ENCODE data around the gene UNC13D.

The UNC13D gene

DNA sequence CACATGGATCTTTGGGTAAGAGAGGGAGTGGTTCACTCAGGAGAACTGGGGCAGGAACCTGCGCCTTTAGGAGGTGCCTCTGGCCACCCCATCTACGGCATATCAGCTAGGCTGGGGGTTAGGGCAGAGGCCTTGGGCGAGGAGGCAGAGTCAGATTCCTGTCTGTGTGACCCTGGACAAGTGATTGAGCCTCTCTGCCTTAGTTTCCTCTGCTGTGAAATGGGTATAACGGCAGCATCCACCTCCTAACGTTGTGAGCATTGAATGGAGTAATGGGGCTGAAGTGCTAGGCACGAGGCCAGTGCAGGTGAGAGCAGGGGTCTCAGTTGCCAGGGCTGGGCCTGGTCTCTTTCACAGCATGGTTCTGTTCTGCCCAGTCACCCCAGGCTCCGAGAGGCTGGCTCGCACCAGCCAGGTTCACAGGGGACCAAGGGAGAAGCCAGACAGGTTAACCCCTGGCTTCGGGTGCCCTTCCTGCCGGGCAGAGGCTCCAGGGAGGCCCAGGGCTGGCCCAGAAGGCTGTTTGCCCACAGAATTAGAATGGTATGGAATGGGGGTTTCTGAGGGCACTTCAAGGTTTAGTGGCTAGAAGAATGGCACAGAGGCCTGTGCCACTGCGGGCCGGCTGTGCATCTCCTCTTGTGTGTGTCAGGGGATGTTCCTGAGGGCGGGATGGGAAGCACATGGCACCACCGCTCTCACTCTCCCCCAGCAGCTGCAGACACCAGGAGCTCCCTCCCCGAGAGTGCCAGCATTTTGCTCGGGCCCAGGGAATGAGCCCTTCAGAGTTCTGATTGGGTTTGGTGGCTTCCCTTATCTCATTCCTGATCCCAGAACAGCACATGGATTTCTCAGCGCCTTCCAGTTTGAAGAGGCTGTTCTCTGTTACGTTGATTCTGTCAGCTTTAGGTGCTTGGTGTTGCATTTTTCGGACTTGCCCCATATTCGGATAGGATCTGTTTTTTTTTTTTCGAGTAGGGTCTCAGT is 23.8 kb downstream of the UNC13D start:
- TF ChIP-seq CREB1 (IDR thresholded peaks at IDR 0.05; ENCODE audit: low read depth) (no peak), NFIC (IDR thresholded peaks at IDR 0.05) (no peak), ZBTB7A (IDR thresholded peaks at IDR 0.05; ENCODE audit: low read depth) (no peak), EGR1 (IDR thresholded peaks at IDR 0.05) (no peak), TCF12 (IDR thresholded peaks at IDR 0.05; ENCODE audit: low read depth) (no peak), RAD21 (IDR thresholded peaks at IDR 0.05; ENCODE audit: low read depth) (no peak), FOXM1 (IDR thresholded peaks at IDR 0.05; ENCODE audit: borderline replicate concordance, low read depth) (no peak), TAF1 (IDR thresholded peaks at IDR 0.05; ENCODE audit: low read depth) (no peak), YY1 (IDR thresholded peaks at IDR 0.05; ENCODE audit: low read depth) (no peak), CEBPB (IDR thresholded peaks at IDR 0.05) (no peak), TEAD4 (IDR thresholded peaks at IDR 0.05) (no peak), EP300 (IDR thresholded peaks at IDR 0.05; ENCODE audit: borderline replicate concordance) (no peak)
- TF ChIP-seq, protein P1, sequence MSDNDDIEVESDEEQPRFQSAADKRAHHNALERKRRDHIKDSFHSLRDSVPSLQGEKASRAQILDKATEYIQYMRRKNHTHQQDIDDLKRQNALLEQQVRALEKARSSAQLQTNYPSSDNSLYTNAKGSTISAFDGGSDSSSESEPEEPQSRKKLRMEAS (IDR thresholded peaks at IDR 0.05), result no peak
- TF ChIP-seq, protein P2, sequence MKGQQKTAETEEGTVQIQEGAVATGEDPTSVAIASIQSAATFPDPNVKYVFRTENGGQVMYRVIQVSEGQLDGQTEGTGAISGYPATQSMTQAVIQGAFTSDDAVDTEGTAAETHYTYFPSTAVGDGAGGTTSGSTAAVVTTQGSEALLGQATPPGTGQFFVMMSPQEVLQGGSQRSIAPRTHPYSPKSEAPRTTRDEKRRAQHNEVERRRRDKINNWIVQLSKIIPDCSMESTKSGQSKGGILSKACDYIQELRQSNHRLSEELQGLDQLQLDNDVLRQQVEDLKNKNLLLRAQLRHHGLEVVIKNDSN (IDR thresholded peaks at IDR 0.05), result no peak
- TF ChIP-seq, protein P3, sequence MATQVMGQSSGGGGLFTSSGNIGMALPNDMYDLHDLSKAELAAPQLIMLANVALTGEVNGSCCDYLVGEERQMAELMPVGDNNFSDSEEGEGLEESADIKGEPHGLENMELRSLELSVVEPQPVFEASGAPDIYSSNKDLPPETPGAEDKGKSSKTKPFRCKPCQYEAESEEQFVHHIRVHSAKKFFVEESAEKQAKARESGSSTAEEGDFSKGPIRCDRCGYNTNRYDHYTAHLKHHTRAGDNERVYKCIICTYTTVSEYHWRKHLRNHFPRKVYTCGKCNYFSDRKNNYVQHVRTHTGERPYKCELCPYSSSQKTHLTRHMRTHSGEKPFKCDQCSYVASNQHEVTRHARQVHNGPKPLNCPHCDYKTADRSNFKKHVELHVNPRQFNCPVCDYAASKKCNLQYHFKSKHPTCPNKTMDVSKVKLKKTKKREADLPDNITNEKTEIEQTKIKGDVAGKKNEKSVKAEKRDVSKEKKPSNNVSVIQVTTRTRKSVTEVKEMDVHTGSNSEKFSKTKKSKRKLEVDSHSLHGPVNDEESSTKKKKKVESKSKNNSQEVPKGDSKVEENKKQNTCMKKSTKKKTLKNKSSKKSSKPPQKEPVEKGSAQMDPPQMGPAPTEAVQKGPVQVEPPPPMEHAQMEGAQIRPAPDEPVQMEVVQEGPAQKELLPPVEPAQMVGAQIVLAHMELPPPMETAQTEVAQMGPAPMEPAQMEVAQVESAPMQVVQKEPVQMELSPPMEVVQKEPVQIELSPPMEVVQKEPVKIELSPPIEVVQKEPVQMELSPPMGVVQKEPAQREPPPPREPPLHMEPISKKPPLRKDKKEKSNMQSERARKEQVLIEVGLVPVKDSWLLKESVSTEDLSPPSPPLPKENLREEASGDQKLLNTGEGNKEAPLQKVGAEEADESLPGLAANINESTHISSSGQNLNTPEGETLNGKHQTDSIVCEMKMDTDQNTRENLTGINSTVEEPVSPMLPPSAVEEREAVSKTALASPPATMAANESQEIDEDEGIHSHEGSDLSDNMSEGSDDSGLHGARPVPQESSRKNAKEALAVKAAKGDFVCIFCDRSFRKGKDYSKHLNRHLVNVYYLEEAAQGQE (IDR thresholded peaks at IDR 0.05; ENCODE audit: low read depth), result no peak

DNA sequence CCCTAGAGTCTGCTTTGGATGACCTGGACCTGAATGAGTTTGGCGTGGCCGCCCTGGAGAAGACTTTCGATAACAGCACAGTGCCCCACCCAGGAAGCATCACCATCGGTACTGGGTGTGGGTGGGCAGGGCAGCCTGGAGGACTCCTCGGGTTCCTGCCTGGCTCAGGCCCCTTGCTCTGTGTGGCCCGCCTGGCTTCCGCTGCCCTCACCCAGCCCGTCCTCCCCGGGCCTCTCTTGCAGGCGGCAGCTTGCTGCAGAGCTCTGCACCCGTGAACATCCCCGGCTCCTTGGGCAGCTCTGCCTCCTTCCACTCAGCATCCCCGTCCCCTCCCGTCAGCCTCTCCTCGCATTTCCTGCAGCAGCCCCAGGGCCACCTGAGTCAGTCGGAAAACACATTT is 24.5 kb downstream of the UNC13D start:
- TF ChIP-seq, protein P3 (IDR thresholded peaks at IDR 0.05; ENCODE audit: low read depth), result no peak
- TF ChIP-seq ZBTB7A (IDR thresholded peaks at IDR 0.05; ENCODE audit: low read depth) (no peak), EP300 (IDR thresholded peaks at IDR 0.05; ENCODE audit: borderline replicate concordance) (no peak), TAF1 (IDR thresholded peaks at IDR 0.05; ENCODE audit: low read depth) (no peak), NFIC (IDR thresholded peaks at IDR 0.05) (no peak), FOXM1 (IDR thresholded peaks at IDR 0.05; ENCODE audit: borderline replicate concordance, low read depth) (no peak), TCF12 (IDR thresholded peaks at IDR 0.05; ENCODE audit: low read depth) (no peak), TEAD4 (IDR thresholded peaks at IDR 0.05) (no peak), RAD21 (IDR thresholded peaks at IDR 0.05; ENCODE audit: low read depth) (no peak)
- TF ChIP-seq, protein P1 (IDR thresholded peaks at IDR 0.05), result no peak
- TF ChIP-seq, protein P2 (IDR thresholded peaks at IDR 0.05), result no peak

DNA sequence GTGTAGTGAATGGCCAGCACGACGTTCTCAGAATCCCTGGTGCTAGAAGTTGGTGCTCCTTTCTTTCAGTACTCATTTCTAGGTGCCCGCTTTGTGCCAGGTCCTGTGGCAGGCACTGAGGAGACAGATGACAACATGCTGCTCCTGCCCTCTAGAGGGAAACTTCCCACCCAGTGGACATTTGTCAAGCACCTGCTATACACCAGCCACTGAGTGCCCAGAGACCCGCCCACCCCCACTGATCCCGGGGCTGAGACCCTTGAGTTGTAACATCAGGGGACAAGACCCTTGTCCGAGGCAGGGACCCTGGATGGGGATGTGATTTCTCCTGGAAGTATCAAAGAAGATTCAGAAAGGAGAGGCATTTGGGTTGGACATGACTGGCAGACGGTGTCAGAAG is 25.1 kb downstream of the UNC13D start:
- TF ChIP-seq, protein P3 (IDR thresholded peaks at IDR 0.05; ENCODE audit: low read depth), result no peak
- no peak for TF ChIP-seq CREB1 (IDR thresholded peaks at IDR 0.05; ENCODE audit: low read depth)

DNA sequence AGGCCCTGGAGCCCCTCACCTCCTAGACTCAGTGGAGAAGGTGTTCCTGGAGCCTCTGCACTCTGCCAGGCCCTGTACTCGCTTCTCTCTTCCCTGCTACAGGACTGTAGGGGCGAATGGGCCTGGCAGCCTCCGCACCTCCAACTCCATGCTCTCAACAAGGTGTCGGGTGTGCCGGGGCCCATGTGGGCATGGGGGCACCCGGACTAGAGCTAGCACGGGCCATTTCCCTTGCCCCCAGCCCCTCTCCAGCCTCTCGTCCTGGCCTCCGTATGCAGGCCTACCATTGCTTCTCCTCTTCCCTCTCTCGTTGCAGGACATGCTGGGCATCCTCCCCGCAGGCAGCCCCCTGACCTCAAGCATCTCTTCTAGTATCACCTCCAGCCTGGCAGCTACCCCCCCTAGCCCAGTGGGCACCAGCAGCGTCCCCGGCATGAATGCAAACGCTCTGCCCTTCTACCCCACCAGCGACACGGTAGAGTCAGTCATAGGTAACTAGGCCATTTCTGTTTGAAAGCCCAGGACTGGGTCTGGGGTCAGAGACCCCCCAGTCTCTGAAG is 25.8 kb downstream of the UNC13D start:
- no peak for TF ChIP-seq ZBTB7A (IDR thresholded peaks at IDR 0.05; ENCODE audit: low read depth)
- no peak for TF ChIP-seq CEBPB (IDR thresholded peaks at IDR 0.05)

All from Ishikawa (cell line).